Panc1 (cell line): ENCODE measurements around the gene CTRB2.

Experiments
- CTCF ChIP-seq: fragments of 450-650 bp; IDR thresholded peaks from 2 replicates; pipeline ENCODE4 v1.5.1; 2017; ENCODE audit warnings: mild to moderate bottlenecking
- POLR2AphosphoS5 ChIP-seq: IDR thresholded peaks from 2 replicates; pipeline ENCODE4 v1.6.1; 2012; ENCODE audit warnings: mild to moderate bottlenecking, low read depth, low read length, moderate library complexity
- REST ChIP-seq, 2 experiments: IDR thresholded peaks; 2 replicates each; pipeline ENCODE4 v1.6.1; 2011 to 2012; ENCODE audit warnings: low read depth in 2 of 2, control low read depth in 1 of 2, low read length in 1 of 2, mild to moderate bottlenecking in 1 of 2, moderate library complexity in 1 of 2; ENCODE audit not compliant: insufficient read depth in 1 of 2
- SIN3A ChIP-seq: IDR thresholded peaks from 2 replicates; pipeline ENCODE4 v1.6.1; 2012; ENCODE audit warnings: low read depth, mild to moderate bottlenecking, low read length, moderate library complexity, borderline replicate concordance; ENCODE audit not compliant: insufficient read depth

- TF ChIP-seq CTCF (no peak), POLR2AphosphoS5 (no peak), REST (IDR thresholded peaks at IDR 0.05; ENCODE audit: insufficient read depth in 1 of 2, low read depth in 2 of 2, low read length in 1 of 2) (no peak), SIN3A (no peak)
These were observed 37.4 kb upstream of the CTRB2 start for GRCh38 chr16:75244225-75244809.
